IMR-90 (cell line): ENCODE data around the gene COL9A3. TPM values are rescaled to one million over a fixed set of nuclear protein-coding genes. Genes with fewer than 3 reads are reported as not detected.

Source experiments
- ATAC-seq: fragments of 200-7000 bp; cut with Tn5 transposase; 2 replicates; pipeline ENCODE4 v1.9.1; 2020; ENCODE audit warnings: low read depth, mild to moderate bottlenecking, moderate library complexity
- BruUV-seq: library from RNA; stranded (reverse); fragments of 400-500 nt; replicated peaks from 2 replicates; lab custom pipeline; 2021; lab: Mats Ljungman, UMichigan
- CTCF ChIA-PET: fragments of 300-600 bp; formaldehyde crosslinking; extraction: SDS; loops from one replicate; lab custom pipeline; 2021; ENCODE audit warnings: antibody characterized with exemption; lab: Yijun Ruan, JAX
- POLR2A ChIA-PET: fragments of 300-600 bp; sonication (Branson Sonifier 250); formaldehyde crosslinking; loops from one replicate; lab custom pipeline; 2022; ENCODE audit warnings: antibody characterized with exemption; ENCODE audit not compliant: unreplicated experiment; lab: Charles Lee
- DNase-seq: peaks from one replicate; pipeline ENCODE4 v3.0.0; 2013
- H2AFZ ChIP-seq: replicated peaks from 2 replicates; pipeline ENCODE3; 2013; ENCODE audit warnings: low read length, mild to moderate bottlenecking; ENCODE audit not compliant: poor library complexity
- H2AK5ac ChIP-seq: 2 replicates; pipeline ENCODE4 v1.6.1; 2013; ENCODE audit warnings: low read depth, low read length, inconsistent platforms
- H2AK9ac ChIP-seq: replicated peaks from 2 replicates; pipeline ENCODE3; 2013; ENCODE audit warnings: mild to moderate bottlenecking, low read depth, low read length, moderate library complexity; ENCODE audit not compliant: poor library complexity
- H2BK120ac ChIP-seq: 2 replicates; pipeline ENCODE4 v1.6.1; 2013; ENCODE audit warnings: low read depth, low read length, inconsistent platforms
- H2BK15ac ChIP-seq: 3 replicates; pipeline ENCODE4 v1.6.1; 2013; ENCODE audit warnings: low read depth, low read length, inconsistent platforms
- H2BK20ac ChIP-seq: 2 replicates; pipeline ENCODE4 v1.6.1; 2013; ENCODE audit warnings: low read depth, mild to moderate bottlenecking, inconsistent platforms, low read length, moderate library complexity
- H2BK5ac ChIP-seq: 2 replicates; pipeline ENCODE4 v1.6.1; 2013; ENCODE audit warnings: mild to moderate bottlenecking, low read depth, low read length, inconsistent platforms; ENCODE audit not compliant: poor library complexity, severe bottlenecking
- H3K14ac ChIP-seq: replicated peaks from 2 replicates; pipeline ENCODE4 v1.6.1; 2013; ENCODE audit warnings: low read depth, low read length, inconsistent platforms
- H3K18ac ChIP-seq: 2 replicates; pipeline ENCODE4 v1.6.1; 2013; ENCODE audit warnings: low read depth, low read length, control low read depth
- H3K23ac ChIP-seq: 2 replicates; pipeline ENCODE4 v1.6.1; 2013; ENCODE audit warnings: low read depth, low read length, inconsistent platforms
- H3K27ac ChIP-seq: 2 replicates; pipeline ENCODE4 v1.5.1; 2013; ENCODE audit warnings: mild to moderate bottlenecking, control low read depth, low read length; ENCODE audit not compliant: insufficient read depth
- H3K27me3 ChIP-seq: 2 replicates; pipeline ENCODE4 v1.6.1; 2013; ENCODE audit warnings: low read length; ENCODE audit not compliant: control insufficient read depth, insufficient read depth
- H3K36me3 ChIP-seq: 2 replicates; pipeline ENCODE4 v1.6.1; 2013; ENCODE audit warnings: low read length, mixed read lengths; ENCODE audit not compliant: control insufficient read depth, insufficient read depth
- H3K4ac ChIP-seq: 2 replicates; pipeline ENCODE4 v1.6.1; 2013; ENCODE audit warnings: low read depth, low read length, inconsistent platforms
- H3K4me1 ChIP-seq: 2 replicates; pipeline ENCODE4 v1.6.1; 2013; ENCODE audit warnings: low read length, mixed read lengths; ENCODE audit not compliant: control insufficient read depth, insufficient read depth
- H3K4me2 ChIP-seq: 2 replicates; pipeline ENCODE4 v1.6.1; 2013; ENCODE audit warnings: low read depth, mild to moderate bottlenecking, control low read depth, low read length, moderate library complexity
- H3K4me3 ChIP-seq: 2 replicates; pipeline ENCODE4 v1.5.1; 2013; ENCODE audit warnings: low read depth, mild to moderate bottlenecking, control low read depth, low read length, moderate library complexity; ENCODE audit not compliant: insufficient read depth
- H3K56ac ChIP-seq: 2 replicates; pipeline ENCODE4 v1.6.1; 2013; ENCODE audit warnings: low read length, inconsistent platforms; ENCODE audit not compliant: insufficient read depth; ENCODE audit errors: extremely low read depth
- H3K79me1 ChIP-seq, 2 experiments: 2 replicates each; pipeline ENCODE4 v1.6.1; 2013; ENCODE audit warnings: low read length in 2 of 2, inconsistent platforms in 1 of 2, low read depth in 1 of 2
- H3K9ac ChIP-seq: 2 replicates; pipeline ENCODE4 v1.6.1; 2013; ENCODE audit warnings: low read depth, low read length, control low read depth
- H3K9me1 ChIP-seq: 2 replicates; pipeline ENCODE4 v1.6.1; 2013; ENCODE audit warnings: low read length, inconsistent platforms; ENCODE audit not compliant: insufficient read depth
- H3K9me3 ChIP-seq: 2 replicates; pipeline ENCODE4 v1.6.1; 2013; ENCODE audit warnings: low read length; ENCODE audit not compliant: control insufficient read depth, insufficient read depth
- H4K20me1 ChIP-seq: 2 replicates; pipeline ENCODE4 v1.6.1; 2013; ENCODE audit warnings: low read length, inconsistent platforms; ENCODE audit not compliant: insufficient read depth
- H4K5ac ChIP-seq: 2 replicates; pipeline ENCODE4 v1.6.1; 2013; ENCODE audit warnings: mild to moderate bottlenecking, low read depth, low read length, control low read depth
- H4K8ac ChIP-seq, 2 experiments: 2 replicates each; pipeline ENCODE4 v1.6.1; 2013; ENCODE audit warnings: low read depth in 2 of 2, low read length in 2 of 2, control low read depth in 1 of 2, inconsistent platforms in 1 of 2
- H4K91ac ChIP-seq: 2 replicates; pipeline ENCODE4 v1.6.1; 2013; ENCODE audit warnings: low read depth, low read length, inconsistent platforms; ENCODE audit not compliant: insufficient read depth
- CHD1 ChIP-seq: IDR thresholded peaks from 2 replicates; pipeline ENCODE4 v1.6.1; 2012; ENCODE audit warnings: low read depth, low read length, improper control_type of control experiment
- MXI1 ChIP-seq: IDR thresholded peaks from 2 replicates; pipeline ENCODE4 v1.6.1; 2012; ENCODE audit warnings: low read depth, mild to moderate bottlenecking, low read length, moderate library complexity, borderline replicate concordance
- NFE2L2 ChIP-seq: fragments of 150-350 bp; IDR thresholded peaks from 2 replicates; pipeline ENCODE4 v1.6.1; 2016; ENCODE audit warnings: low read depth, mild to moderate bottlenecking, low read length
- POLR2A ChIP-seq: IDR thresholded peaks from 2 replicates; pipeline ENCODE4 v1.6.1; 2012; ENCODE audit warnings: mild to moderate bottlenecking, low read depth, low read length
- RAD21 ChIP-seq: IDR thresholded peaks from 2 replicates; pipeline ENCODE4 v1.6.1; 2012; ENCODE audit warnings: low read length, improper control_type of control experiment
- RCOR1 ChIP-seq: IDR thresholded peaks from 2 replicates; pipeline ENCODE4 v1.6.1; 2012; ENCODE audit warnings: mild to moderate bottlenecking, low read length, improper control_type of control experiment; ENCODE audit not compliant: insufficient replicate concordance
- WGBS, 2 experiments: methylation state at CpG; one replicate each; pipeline versions ENCODE4 v1.1.5 to v1.1.7; 2013; ENCODE audit warnings: missing lambda C conversion rate in 2 of 2; ENCODE audit not compliant: insufficient read length in 1 of 2; ENCODE audit errors: extremely low coverage in 2 of 2; 5-methylcytosine and 5-hydroxymethylcytosine counted together
- dilution Hi-C: fragments of 300-500 bp; cut with HindIII; formaldehyde crosslinking; loops from one replicate; pipeline ENCODE4 v1.14.3; 2018; ENCODE audit warnings: low sequenced_read_pairs; ENCODE audit not compliant: unreplicated experiment
- in situ Hi-C: fragments of 300-500 bp; cut with MboI; formaldehyde crosslinking; loops from 3 replicates; pipeline ENCODE4 v1.14.3; 2019; ENCODE audit warnings: low sequenced_read_pairs, inconsistent platforms, mixed read lengths
- intact Hi-C: fragments of 100-400 bp; cut with micrococcal nuclease; formaldehyde crosslinking; loops from 2 replicates; pipeline ENCODE4 v1.10.0; 2022
- polyA plus RNA-seq, 3 experiments: library from polyadenylated mRNA; depleted of rRNA; stranded (reverse); fragments of >200 nt; gene quantifications; 2 replicates each; pipeline ENCODE4 v1.2.3, GENCODE V29; 2012; ENCODE audit warnings: low replicate concordance in 1 of 3
- total RNA-seq: library from RNA; depleted of rRNA; stranded (reverse); fragments of >200 nt; gene quantifications from 2 replicates; pipeline ENCODE4 v1.2.3, GENCODE V29; 2012

The COL9A3 gene
- total and polyA plus RNA-seq, 2 of the 4 experiments (the other 2 are of a cell fraction), result 0.36 to 1.4 TPM

- ATAC-seq (no peak), DNase-seq (no peak)
- CTCF ChIA-PET, result no interaction called here
- BruUV-seq, result no TSS peak
- Histone ChIP-seq H3K9me1 (peaks cover 11% of the 10 kb centered on the region), H3K18ac (no peak overlapping the region), H3K14ac (no peak overlapping the region), H3K4ac (no peak overlapping the region), H4K91ac (no peak overlapping the region), H2BK15ac (no peak overlapping the region), H3K9me3 (no peaks in the 10 kb centered on the region), H3K4me2 (no peak overlapping the region), H4K5ac (no peak overlapping the region), H2AFZ (no peak overlapping the region), H2AK9ac (no peak overlapping the region), H3K4me3 (no peak overlapping the region), H3K36me3 (peaks cover 38% of the 10 kb centered on the region), H3K9ac (no peak overlapping the region), H2BK20ac (no peak overlapping the region), H4K8ac (no peak overlapping the region), H2AK5ac (no peak overlapping the region), H3K27ac (no peak overlapping the region), H3K56ac (no peak overlapping the region), H3K23ac (no peak overlapping the region), H4K20me1 (peaks cover 20% of the 10 kb centered on the region), H2BK5ac (no peak overlapping the region), H3K4me1 (peaks cover 11% of the 10 kb centered on the region), H3K79me1 (peaks cover 0 to 16% of the 10 kb centered on the region in 2 experiments; a peak in 2 of 4 replicates), H3K27me3 (no peaks in the 10 kb centered on the region), H2BK120ac (no peak overlapping the region)
- WGBS, 2 experiments, result 67% methylated on average over 1 of the region's 8 CpGs; no CpG with 5 or more reads in 1 of the 2 experiments
- dilution Hi-C loops (no loop called here), intact Hi-C loops (no loop called here), in situ Hi-C loops (no loop called here)
- TF ChIP-seq RAD21, result no peak
- TF ChIP-seq MXI1, result no peak
- no peak for TF ChIP-seq CHD1
- no peak for TF ChIP-seq NFE2L2
- no peak for TF ChIP-seq POLR2A
- no peak for TF ChIP-seq RCOR1
- POLR2A ChIA-PET, result interaction anchor here (0.6 kb wide), 1 partner anchor 52 kb away, joined by 3 read pairs; no protein-coding TSS in a partner anchor
Measured at GRCh38 chr20:62884556-62884955, 67.7 kb downstream of the COL9A3 start.
